ENCODE data around the gene MRPL23.

- TF ChIP-seq ZZZ3 (IDR thresholded peaks at IDR 0.05) (no peak), RCOR1 (IDR thresholded peaks at IDR 0.05; ENCODE audit: borderline replicate concordance in 1 of 2, low read depth in 2 of 2, low read length in 2 of 2) (no peak), FOXM1 (IDR thresholded peaks at IDR 0.05; ENCODE audit: low read depth) (no peak), FOXM1 (CRISPR knock-in tag; IDR thresholded peaks at IDR 0.05; ENCODE audit: low read depth) (no peak), ZBTB7A (IDR thresholded peaks at IDR 0.05; ENCODE audit: borderline replicate concordance, control insufficient read depth, low read depth, low read length) (no peak)
Measured at GRCh38 chr11:1990872-1991578, 43.9 kb downstream of the MRPL23 start.

Measured in K562 (cell line).